Thyroid gland (tissue), 4 donors: Measurements from ENCODE around the gene STRBP.

Experiments
- CTCF ChIP-seq, 6 experiments: fragments of 200-600 bp in 3 of 6; fragments of 450-650 bp in 3 of 6; sonication (generic) in 3 of 6; IDR thresholded peaks; one replicate each; pipeline ENCODE4 v1.5.1; 2016 to 2019; ENCODE audit warnings: antibody characterized with exemption in 6 of 6, mild to moderate bottlenecking in 2 of 6, inconsistent platforms in 1 of 6, moderate library complexity in 1 of 6
- POLR2A ChIP-seq, 2 donors: fragments of 450-650 bp; IDR thresholded peaks; one replicate each; pipeline ENCODE4 v1.6.1; 2017; ENCODE audit warnings: antibody characterized with exemption in 2 of 2, mild to moderate bottlenecking in 2 of 2, moderate library complexity in 1 of 2

GRCh38 chr9:123218831-123219230 is 49.6 kb downstream of the STRBP start:
- TF ChIP-seq POLR2A (IDR thresholded peaks at IDR 0.05) (no peak), CTCF (IDR thresholded peaks at IDR 0.05) (no peak)
